Right renal pelvis (tissue), 4 donors: ENCODE results near the gene WDR5. TPM values are rescaled to one million over a fixed set of nuclear protein-coding genes. Genes with fewer than 3 reads are reported as not detected.
A peak's percentile ranks its signal among the peaks of the same experiment; 100 is the strongest.
"Not testable (repeated sequence)": the region's sequence is repeated elsewhere in the genome, so short reads cannot be mapped to it uniquely, and the experiment has no call there.

Source experiments
- DNase-seq, 4 donors: peaks; one replicate each; pipeline ENCODE4 v3.0.0-alpha.2; 2013; ENCODE audit warnings: low read depth in 4 of 4, low spot score in 3 of 4, missing footprints in 1 of 4
- polyA plus RNA-seq, 4 donors: library from polyadenylated mRNA; unstranded; fragments of 120-200 nt; gene quantifications; one replicate each; pipeline ENCODE4 v1.2.1, GENCODE V29; 2013; ENCODE audit not compliant: insufficient read length in 4 of 4

Gene WDR5
- 10 to 100 TPM; 38.8 to 41.1 (median 39.1) TPM for polyA plus RNA-seq

- DNase-seq = peak; percentile 79 to 83 (median 80)
Measured at GRCh38 chr9:134135343-134136117, at the start of gene WDR5. Gene WDR5, plus strand, starts transcription at chr9:134136082. Its CDS starts 3,796 bp downstream, at chr9:134139878.

GRCh38 chr9:134088063-134088725 lies 47.7 kb upstream of the WDR5 start:
- no peak for DNase-seq

- no peak for DNase-seq
Measured at GRCh38 chr9:134089972-134090371, 45.9 kb upstream of the WDR5 start.

GRCh38 chr9:134099123-134099761 lies 36.6 kb upstream of the WDR5 start:
- no peak for DNase-seq

- DNase-seq = no peak
Measured at GRCh38 chr9:134100040-134100439, 35.8 kb upstream of the WDR5 start.

GRCh38 chr9:134101133-134101532 lies 34.7 kb upstream of the WDR5 start:
- not testable (repeated sequence) for DNase-seq

GRCh38 chr9:134101623-134102149 lies 34.2 kb upstream of the WDR5 start:
- no peak for DNase-seq

GRCh38 chr9:134103391-134103998 lies 32.4 kb upstream of the WDR5 start:
- no peak for DNase-seq

GRCh38 chr9:134111064-134111463 lies 24.8 kb upstream of the WDR5 start:
- DNase-seq = no peak

- DNase-seq = no peak
Measured at GRCh38 chr9:134112561-134112960, 23.3 kb upstream of the WDR5 start.

GRCh38 chr9:134118972-134119371 lies 16.9 kb upstream of the WDR5 start:
- DNase-seq = not testable (repeated sequence)

GRCh38 chr9:134123764-134124128 lies 12.1 kb upstream of the WDR5 start:
- DNase-seq = no peak

GRCh38 chr9:134125413-134126095 lies 10.3 kb upstream of the WDR5 start:
- DNase-seq = no peak

- DNase-seq = no peak
Measured at GRCh38 chr9:134126373-134126772, 9.5 kb upstream of the WDR5 start.

- DNase-seq = no peak
Measured at GRCh38 chr9:134127065-134127580, 8.8 kb upstream of the WDR5 start.

- DNase-seq = no peak
Measured at GRCh38 chr9:134127616-134128015, 8.3 kb upstream of the WDR5 start.

GRCh38 chr9:134128727-134129679 lies 6.9 kb upstream of the WDR5 start:
- no peak for DNase-seq

GRCh38 chr9:134130503-134131375 lies 5.1 kb upstream of the WDR5 start:
- no peak for DNase-seq
